ENCODE results near the gene C5orf63. TPM values are rescaled to one million over a fixed set of nuclear protein-coding genes. Genes with fewer than 3 reads are reported as not detected.
"Not testable (repeated sequence)": the region's sequence is repeated elsewhere in the genome, so short reads cannot be mapped to it uniquely, and the experiment has no call there.

C5orf63 gene
- total RNA-seq, 1 donor from 2014 or later, result 1.2 TPM

DNA sequence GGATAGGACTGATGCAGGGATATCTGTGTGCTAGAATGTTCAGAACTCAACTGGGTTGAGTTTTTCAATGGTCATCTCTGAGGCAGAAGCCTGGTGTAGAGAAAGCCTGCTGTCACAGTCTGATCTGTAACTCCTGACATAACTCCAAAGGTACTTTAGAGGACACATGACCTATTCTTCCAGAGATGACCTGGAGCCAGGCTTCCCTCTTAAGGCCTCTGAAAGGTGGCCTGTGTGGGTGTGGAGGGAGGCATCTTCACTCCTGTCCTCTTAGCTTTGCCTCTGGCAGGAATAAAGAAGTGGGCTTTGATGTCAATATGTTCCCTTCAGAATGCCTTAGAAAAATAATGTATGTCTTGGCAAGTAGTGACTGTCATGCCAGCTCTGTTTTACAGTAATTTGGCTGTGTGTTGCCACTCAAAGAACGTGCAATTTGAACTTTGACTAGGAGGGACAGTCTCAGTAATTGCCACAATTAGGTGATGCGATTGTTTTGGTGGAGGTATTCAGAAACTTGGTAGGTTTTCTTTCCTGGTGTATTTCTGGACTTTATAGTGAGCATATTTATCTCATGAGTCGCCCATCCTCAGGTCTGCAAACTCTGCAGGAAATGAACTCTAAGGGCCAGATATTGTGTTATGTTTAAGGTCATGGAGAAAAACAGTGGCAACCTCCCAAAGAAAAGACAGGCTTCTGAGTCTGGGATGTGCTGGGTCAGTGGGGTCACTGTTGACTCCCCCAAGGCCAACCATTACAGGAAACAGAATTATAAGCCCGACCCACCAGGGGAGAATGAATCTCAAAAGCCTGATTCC lies 3.2 kb upstream of the C5orf63 start:
- DNase-seq (ENCODE audit: low read depth in 2 of 2), result peak; percentile 93 to 96

DNA sequence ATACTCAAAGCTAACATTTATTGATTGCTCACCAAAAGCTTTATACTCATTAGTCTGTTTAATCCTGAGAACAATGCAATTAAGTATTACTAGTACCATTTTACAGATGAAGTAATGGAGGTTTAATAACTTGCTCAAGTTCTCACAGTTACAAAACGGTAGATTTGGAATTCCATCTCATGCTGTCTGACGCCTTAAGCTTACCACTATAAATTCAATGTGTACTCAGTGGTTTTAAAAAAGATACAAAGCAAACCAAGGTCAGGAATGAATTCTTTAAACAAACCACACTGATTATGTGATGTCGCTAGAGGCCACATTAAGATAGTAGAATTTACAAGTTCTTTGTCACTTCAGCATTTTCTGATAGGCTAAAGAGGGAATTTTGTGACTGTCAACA lies 1.2 kb upstream of the C5orf63 start:
- no peak for DNase-seq (ENCODE audit: low read depth in 2 of 2)

DNA sequence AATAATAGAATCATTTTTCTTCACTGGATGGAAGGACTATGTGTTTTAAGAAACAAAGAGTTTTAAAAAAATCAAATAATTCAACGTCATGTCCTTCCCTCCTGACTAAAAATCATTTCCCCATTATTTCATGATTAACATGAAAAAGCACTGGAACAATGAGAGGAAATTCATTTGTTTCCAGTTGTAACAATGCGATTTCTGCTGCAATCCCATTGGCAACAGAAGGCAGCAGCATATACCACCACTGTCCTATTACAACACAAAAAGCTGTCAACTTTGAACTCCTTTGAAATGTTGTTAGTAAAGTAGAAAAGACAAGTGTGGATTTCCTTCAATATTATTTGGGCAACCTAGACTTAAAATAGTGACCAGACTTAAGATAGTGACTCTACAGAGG lies 3.1 kb downstream of the C5orf63 start:
- DNase-seq (ENCODE audit: low read depth in 2 of 2), result peak; percentile 92 to 95

DNA sequence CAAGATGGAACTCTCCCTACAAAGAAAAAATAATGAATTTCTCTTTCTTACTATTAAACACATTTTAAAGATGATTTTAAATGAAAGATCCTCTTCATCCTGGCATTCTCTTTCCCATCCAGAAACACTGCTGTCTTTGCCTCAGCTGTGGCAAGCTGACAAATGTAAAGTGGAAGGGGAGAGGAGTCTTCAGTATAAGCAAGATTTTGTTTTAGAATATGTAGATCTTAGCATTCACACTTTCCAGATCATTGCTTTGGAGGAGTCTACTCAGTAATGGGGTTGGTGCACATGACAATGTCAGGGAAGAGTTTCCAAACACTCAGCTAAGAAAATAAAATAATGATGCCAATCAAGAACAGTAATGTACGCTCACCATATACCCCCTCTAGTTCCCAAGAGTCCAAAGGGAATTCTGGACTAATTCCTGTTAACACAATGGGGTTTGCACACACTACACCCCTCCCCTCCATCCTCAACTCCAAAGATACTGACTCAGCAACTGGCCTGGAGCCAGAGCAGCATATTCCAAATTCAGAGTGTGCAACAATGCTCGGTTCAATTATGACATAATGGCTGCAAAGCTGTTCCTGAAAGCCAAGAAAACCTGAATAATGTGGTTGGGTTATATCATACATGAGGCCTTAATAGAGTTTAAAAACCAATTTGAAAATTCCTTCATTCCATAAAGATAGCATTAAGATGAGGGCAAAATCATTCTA lies 4.6 kb downstream of the C5orf63 start:
- peak in 1 of 2 donors; percentile 67 for DNase-seq (ENCODE audit: low read depth in 2 of 2)

DNA sequence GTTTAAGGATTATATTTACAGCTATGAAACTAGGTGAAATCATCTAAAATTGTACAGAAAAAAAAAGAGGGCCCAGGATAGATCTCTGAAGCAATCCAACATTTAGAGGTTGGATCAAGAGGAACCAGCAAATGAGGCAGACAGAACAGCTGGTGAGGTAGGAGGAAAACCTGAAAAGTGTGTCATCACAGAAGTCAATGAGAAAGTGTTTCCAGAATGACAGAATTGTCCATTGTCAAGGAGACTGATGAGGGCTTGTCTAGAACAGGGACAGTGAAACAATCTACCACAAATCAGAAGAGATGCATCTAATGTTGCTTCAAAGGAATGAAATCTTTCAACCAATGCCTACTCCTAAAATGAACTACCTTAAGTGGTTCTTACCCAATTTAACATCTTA lies 6.6 kb downstream of the C5orf63 start:
- no peak for DNase-seq (ENCODE audit: low read depth in 2 of 2)

DNA sequence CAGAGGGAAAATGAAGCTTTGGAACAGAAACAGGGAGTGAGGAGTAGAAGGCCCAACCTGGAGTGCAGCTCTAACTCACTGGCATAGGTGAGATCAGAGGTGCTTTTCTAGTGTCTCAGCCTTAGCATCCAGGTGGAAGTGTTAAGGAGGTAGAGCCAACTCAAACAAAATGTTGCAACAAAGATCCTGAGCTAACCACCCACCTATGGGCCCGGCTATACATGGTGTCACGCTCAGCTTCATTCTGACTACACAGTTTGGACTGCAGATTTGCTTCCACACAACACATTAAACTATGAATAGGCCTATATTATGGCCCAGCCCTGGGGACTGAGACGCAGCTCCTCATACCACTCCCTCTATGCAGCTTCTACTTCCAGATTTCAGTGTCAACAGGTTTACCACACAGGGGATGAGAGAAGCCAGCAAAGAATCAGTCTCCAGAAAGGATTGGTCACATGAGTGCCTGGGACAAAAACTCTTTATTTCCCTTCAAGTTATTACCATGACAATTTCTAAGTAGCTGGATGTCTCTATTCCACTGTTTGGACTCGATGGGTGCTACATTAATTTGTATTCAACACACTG lies 9.0 kb downstream of the C5orf63 start:
- no peak for DNase-seq (ENCODE audit: low read depth in 2 of 2)

DNA sequence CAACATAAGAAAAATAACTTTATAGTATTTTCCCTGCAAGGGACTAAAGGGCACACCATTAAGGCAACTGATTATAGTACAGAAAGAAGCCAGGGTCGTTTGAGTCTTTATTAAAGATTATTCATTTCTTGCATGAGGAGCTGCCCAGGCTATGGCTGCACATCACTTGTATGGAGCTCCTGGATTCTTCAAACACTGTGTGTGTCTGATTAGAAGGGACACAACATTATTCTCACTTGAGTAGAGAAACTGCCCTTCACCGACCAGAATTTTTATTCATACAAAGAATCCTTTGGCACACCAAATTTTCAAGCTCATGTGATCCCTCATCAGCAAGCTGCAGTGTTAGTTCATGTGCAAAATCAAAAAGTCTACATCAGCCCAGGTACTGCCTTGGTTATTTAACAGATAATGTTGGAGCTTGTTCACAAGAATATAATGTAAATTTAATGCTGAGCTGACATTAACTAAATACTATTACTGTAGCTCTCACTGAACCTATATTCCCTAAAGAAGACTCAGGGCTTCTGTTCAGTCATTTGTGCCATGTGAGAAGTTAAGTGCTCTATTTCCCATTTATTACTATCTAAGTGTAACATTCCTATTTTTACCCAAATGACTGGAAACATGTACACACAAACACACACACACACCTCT lies 9.9 kb downstream of the C5orf63 start:
- no peak for DNase-seq (ENCODE audit: low read depth in 2 of 2)

DNA sequence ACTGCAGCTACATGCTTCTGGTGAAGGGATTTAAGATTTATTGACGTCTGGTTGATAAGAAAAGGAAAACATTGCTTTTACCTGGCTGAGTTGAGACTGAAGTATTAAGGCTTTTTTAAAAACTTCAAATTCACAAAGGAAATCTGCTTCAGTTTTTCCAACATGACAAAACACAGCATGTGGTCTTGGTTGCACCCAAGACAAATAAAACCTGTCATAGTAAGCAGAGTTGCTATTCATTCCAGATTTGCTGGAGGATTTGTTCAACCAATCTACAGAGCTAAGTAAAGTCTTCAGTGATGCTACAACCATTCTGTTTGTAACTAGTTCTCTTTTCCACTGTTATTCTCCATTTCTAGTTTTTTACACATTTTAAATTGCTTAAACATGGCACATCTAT lies 11.3 kb downstream of the C5orf63 start:
- no peak for DNase-seq (ENCODE audit: low read depth in 2 of 2)

DNA sequence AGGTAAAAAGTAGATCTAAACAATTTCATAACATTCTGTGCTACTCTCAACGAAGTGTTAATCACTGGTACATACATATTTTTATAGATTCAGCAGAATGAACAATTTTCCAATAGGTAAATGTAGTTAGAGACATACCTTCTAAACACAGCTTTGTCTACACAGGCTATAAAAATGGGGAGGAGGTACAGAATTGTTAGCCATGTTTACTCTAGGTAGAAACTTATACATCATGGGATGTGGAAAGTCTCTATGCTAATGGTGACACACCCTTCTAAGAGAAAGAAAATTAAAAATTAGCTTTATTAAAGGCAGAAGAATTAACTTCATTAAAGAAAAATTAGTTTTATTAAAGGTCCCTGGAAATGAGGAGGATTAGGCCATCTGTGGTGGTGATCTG lies 11.8 kb downstream of the C5orf63 start:
- DNase-seq (ENCODE audit: low read depth in 2 of 2), result no peak

DNA sequence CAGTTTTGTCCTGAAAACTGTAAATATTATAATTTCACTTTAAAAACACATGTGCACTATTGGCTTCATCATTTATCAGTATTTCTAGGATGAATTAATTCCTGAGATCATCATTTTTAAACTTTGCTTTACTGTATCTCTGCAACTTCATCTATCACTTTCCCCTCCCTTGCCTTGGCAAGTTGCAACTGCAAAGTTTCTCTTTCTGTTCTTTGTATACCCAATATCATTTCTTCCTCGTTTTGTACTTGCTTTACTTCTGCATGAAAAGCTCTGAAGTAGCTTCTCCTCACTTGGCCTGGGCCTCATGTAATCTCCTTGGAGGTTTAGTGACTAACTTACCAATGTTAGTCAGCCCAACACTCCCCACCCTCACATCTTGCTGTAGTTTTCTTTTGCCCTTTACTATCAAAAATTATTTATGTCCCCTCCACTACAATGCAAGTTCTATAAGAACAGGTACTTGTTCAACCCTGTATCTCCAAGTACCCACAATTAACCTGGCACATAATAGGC lies 12.8 kb downstream of the C5orf63 start:
- no peak for DNase-seq (ENCODE audit: low read depth in 2 of 2)

DNA sequence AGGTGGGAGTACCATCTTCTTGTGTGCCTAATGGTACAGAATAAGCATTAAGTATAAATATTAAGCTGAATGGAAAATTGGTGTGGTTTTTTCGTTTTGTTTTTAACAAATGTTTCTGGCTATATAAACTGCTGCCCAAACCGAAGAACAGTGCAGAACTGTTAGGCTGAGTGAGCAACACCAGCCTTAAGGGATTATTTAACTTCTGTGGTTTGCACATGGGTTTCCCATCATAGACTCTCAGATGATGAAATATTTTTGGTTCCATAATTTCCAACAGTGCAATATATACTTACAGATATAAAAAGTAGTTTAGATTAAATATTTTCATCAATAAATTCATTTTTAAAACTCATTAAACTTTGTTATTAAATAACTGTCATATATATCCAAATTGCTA lies 16.4 kb downstream of the C5orf63 start:
- no peak for DNase-seq (ENCODE audit: low read depth in 2 of 2)

DNA sequence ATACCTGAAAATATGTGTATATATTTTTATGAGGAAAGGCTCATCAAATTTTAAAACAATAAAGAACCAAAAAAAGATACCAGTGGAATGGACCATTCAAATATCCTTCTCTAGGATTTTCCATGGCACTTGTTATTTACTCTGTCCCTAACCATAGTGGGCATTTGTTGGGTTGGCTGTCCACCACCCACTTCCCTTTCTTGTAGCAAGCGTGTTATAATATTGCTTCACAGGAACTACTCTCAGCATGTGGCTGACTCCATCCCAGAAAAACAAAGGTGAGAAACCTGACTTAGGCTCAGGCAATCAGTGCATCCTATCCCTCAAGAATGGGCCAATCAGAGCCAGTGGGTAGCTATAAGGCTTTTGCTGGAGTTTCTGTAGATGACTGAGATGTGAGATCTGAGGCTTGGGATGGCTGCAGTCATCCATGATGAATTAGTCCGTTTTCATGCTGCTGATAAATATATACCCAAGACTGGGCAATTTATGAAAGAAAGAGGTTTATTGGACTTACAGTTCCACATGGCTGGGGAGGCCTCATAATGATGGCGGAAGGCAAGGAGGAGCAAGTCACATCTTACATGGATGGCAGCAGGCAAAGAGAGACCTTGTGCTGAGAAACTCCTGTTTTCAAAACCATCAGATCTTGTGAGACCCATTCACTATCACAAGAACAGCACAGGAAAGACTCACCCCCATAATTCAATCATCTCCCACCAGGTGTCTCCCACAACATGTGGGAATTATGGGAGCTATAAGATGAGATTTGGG lies 17.2 kb downstream of the C5orf63 start:
- DNase-seq (ENCODE audit: low read depth in 2 of 2), result no peak

DNA sequence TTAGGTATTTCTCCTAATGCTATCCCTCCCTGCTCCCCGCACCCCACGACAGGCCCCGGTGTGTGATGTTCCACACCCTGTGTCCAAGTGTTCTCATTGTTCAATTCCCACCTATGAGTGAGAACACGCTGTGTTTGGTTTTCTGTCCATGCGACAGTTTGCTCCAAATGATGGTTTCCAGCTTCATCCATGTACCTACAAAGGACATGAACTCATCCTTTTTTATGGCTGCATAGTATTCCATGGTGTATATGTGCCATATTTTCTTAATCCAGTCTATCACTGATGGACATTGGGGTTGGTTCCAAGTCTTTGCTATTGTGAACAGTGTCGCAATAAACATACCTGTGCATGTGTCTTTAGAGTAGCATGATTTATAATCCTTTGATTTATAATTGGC lies 19.8 kb downstream of the C5orf63 start:
- DNase-seq (ENCODE audit: low read depth in 2 of 2), result not testable (repeated sequence)

DNA sequence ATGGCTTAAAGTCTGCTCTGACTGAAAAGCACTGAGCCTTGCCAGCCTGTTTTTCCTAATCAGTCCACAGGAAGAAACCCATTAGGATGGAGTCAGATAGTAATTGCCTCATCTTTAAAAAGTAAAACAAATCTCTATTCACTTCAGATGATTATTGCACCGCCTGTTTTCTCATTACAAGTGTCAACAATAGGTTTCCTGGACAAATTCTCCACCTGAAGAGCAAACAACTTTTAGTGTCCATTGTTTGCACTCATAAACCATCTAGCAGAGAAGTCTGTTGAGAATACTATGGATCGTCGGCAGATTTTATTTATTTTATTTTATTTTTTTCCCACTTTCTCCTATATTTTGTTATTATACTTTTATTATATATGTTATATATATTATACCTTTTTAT lies 20.3 kb downstream of the C5orf63 start:
- DNase-seq (ENCODE audit: low read depth in 2 of 2), result no peak

DNA sequence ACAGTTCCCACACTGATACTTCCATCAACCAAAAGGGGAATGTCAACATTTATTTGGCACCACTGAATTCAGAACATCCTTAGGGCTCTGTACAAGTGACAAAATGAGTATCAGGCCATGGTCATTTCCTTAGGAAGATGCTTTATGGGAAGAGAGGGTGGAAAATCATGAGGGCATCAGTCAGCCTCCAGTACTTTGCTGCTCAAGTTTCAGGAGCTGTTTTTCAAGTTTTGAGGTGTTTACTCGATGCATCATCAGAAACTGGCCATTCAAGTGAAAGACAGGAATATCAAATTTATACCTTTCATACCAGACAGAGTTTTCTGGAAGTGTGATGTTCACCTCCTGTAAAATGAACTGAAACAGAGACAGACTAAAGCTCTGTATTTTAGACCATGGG lies 21.7 kb downstream of the C5orf63 start:
- no peak for DNase-seq (ENCODE audit: low read depth in 2 of 2)

DNA sequence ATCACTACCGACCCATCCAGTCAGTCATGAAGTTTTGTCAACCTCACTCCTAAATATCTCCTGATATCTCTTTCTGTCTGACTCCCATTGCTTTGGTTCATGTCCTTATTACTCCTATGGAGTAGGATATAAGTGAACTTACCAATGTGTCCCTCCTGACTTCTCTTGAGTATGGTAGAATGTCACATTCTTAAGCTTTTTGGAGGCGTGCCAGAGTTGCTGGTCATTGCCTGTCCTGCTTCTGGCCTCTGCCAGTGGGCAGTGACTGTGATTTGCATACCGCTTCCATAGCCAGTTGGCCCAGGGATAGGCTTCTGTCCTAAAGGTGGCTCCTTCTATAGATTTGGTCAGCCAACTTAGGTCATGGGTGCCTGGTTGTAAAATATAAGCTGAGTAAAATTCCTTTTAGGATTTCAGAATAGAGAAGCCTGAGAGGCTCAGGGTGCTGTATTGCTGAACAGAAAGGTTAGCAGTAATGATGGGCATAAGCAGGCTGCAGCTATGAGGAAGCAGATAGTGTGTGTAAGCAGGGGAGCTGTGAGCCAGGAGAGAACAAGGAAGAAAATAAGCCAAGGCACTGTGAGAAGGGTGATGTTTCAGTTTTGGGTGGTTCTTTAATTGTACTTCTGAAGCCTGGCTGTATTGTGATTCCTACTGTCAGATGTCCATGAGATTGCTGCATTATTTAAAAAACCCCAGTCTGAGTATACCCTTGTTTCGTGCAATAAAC lies 26.8 kb downstream of the C5orf63 start:
- no peak for DNase-seq (ENCODE audit: low read depth in 2 of 2)

DNA sequence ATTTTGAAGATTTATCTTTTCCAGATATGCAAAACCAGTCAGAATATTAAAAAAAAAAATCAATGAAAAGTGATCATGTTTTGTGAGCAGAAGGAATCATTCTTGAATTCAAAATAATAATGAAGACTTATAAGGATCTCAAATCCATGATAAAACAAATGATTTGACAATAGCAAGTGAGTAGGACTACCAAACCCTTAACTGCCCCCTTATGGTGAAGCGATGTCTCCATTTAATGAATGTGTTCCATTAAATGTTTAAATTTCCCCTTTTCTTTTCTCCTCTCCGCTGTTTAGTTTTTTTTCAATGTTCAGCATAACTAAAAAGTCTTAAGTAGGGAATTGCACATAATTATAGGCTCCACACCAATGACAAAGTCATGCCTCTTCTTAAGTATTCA lies 30.7 kb downstream of the C5orf63 start:
- peak in 1 of 2 donors; percentile 71 for DNase-seq (ENCODE audit: low read depth in 2 of 2)

DNA sequence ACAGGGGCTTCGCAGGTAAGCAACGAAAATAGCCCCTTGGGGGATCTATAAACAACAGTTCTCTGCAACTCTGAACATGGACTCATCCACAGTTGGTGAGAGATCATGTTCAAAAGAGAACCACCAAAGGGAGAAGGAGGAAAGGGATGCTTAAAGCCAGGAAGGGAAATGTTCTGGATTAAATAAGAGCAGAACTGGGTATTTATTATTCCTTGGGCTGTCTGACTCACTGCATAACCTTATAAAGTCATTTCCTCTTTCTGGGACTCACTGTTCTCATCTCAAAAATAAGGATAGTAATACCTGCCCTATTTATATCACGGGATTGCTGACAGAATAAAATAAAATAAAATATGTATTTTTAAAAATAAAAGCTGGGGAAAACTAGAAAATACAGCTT lies 31.7 kb downstream of the C5orf63 start:
- peak in 1 of 2 donors; percentile 78 for DNase-seq (ENCODE audit: low read depth in 2 of 2)

DNA sequence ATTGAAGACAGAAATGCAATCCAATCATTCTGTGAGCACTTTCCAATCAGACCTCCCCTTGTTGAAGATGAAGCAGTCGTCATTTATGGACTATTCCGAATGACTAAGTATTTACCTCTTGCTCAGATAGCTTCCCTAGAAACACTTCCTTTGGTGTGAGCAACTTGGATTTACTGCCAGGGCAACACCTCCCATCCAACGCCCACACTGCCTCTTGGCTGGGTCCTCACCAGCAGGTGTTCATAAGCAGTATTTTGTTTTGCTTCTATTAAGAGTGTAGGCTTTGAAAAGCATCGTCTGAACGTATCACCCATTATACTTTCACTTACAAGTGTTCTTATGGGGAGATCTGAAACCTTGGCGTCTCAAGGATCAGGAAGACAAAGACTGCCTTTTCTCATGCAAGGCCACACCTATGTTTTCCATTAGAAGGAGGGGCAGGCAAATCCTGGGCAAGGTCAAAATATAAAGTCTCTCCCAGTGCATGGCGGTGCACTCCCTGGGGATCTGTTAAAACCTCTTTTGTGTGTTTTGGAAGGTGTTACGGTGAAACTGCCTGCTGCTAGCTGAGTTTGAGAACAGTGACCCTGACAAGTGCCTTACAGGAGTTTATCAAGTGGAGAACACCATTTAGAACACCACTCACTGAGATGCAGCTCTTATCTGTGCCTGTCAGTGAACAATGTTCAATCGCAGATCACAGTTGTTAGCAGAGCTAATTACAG lies 32.3 kb downstream of the C5orf63 start:
- peak; percentile 48 to 95 for DNase-seq (ENCODE audit: low read depth in 2 of 2)

DNA sequence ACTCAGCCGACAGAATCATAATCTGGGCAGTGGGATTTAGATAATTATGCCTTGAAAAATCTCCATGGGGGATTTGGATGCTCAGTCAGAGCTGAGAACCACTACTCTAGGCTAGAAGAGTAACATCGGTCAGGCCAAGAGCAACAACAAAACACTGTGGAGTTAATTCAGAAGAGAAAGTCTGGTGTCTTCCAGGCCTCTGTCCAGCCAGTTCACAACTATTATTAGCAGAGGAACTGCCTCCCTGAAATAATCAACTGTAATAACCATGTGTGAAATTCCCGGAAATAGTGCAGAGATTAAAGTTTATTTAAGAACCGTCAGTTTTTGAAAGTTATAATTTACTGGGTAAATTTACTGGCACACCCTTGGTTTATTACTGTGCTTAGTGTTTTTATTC lies 34.8 kb downstream of the C5orf63 start:
- DNase-seq (ENCODE audit: low read depth in 2 of 2), result peak in 1 of 2 donors; percentile 56

Data from dermis microvascular lymphatic vessel endothelial cell (primary cell).